GM21723 (cell line): ENCODE data around the gene TNIP1.

Experiments
- ATAC-seq: cut with Tn5 transposase; IDR thresholded peaks from one replicate; pipeline ENCODE4 v1.9.1; 2021; ENCODE audit warnings: mild to moderate bottlenecking, moderate library complexity; ENCODE audit not compliant: unreplicated experiment

Gene TNIP1

DNA sequence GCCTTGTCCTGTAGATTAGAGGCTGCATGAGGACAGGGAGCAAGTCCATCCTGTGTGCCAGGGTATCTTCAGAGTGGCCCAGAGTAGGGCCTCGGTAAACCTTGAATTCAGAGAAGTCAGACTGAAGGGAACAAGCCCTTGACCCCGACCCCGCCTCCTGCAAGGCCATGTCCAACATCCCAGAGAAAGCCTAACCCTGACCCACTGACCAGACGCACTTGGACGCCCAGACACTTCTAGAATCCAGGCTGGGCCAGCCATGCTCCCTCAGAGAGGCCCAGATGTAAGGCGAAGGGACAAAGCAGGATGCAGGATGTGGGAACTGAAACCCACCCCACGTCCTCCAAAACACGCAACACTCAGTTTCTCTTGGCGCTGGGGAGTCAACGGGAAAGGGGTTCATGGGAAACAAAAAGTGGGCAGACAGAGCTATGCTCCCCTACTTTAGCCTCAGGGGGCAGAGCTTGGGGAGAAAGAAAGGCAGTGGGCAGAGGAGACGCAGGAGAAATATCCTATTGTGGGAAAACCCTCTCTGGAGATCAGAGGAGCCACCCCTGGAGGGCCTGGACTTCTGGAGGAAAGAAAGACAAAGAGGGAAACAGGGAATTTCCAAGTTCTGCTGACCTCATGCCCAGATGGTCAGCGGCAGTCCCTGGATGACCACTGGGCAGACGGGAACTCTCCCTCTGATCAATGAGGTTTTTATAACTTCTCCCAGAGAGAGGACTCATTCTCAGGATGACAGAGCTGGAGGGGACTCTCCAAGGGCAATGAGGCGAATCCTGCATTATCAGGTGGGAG lies 13.0 kb downstream of the TNIP1 start:
- peak; percentile 13 for ATAC-seq

DNA sequence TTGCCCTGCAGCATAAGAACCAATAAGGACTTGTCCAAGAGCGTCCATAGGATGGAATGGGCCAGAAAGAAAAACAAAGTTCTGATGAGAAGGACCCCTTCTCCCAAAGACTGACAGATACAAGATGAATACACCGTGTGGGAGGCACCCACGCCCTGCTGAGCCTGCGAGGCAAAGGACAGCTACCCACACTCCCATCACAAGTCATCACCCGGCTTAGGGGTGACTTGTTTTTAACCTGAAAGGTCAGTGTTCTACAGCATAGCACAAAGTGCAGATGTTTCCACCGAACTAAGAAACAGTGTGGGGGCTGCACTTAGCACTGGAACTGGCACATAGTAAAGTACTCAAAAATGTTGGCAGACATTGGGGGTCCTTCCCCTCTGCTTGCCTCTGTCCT lies 13.9 kb downstream of the TNIP1 start:
- no peak for ATAC-seq

DNA sequence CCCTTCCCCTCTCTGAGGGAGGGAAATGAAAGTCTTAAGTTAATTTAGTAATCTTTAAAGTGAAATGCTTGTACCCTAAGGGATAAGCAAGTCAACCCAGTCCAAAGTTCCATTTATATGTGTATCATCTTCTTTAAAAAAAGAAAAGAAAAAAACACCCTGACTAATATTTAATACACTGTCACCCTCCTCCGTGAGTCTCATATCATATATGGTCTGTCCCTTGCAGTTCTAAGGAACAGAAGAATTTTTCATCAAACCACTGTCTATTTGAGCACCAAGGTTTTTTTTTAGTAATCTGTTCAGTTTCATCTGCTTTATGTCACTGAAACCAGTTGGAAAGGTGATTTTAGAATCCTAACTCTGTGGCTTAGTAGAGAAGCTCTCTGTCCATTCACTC lies 15.2 kb downstream of the TNIP1 start:
- ATAC-seq: no peak

DNA sequence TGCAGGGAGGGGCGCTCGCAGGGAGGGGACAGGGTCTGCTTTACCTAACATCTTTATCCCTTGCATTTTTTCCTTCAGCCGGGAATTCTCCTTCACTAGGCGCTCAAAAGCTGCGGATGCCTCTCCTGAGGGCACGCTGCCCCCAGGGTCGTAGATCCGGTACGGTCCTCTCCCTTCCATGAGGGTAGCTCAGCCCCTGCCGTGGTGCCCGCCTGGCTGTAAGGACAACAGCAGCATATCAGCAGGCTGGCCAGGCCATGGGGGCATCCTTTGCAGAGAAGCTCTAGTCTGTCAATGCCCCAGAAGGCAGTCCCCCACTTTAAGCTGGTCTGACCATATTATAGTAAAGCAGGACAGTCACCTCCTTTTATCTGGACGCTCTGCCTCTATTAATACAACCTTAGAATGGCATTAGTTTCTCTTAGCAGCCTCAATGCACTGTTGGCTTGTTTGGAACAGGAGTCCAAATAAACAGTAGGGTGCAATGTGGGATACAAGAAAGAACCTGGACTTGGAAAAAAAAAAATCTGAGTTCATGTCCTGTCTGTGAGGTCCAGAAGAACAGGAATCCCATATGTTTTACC lies 15.8 kb downstream of the TNIP1 start:
- ATAC-seq: no peak

DNA sequence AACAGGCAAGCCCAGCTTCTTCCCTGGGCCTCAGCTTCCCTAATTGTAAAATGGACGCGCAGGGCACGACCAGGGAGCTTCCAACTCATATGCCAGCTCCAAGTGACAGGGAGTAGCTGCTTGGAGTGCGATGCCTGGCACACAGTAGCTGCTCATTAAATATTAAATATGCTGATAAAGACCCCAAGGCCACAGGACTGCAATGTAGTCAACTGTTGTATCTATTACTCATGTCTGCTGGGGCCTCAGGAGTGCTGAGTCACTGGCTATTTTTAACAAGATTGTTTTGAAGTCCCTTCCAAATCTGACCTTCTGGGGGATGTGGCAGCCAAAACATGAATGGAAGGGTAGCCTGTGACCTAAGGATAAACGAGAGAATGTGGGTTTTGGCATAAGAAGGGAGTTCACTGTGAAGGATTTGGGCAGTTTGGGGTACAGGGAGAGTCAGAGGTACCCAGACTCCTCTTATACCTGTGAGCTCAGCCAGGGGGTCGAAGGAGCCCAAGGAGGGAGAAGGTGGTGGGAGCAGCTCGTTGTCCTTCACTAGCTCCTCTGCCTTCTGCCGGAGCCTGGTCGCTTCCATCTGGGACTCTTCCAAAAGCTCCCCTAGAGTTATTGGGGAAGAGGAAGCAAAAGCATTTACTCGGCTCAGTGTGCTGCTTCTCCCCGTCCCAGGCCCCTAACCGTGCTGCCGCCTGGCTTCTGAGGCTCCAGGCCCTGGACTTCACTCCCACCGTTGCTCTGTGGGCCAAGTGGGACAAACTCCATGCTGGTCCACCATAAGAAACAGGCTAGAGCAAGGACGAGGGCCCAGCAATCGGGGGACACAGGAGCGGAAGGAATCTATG lies 17.5 kb downstream of the TNIP1 start:
- ATAC-seq: no peak

DNA sequence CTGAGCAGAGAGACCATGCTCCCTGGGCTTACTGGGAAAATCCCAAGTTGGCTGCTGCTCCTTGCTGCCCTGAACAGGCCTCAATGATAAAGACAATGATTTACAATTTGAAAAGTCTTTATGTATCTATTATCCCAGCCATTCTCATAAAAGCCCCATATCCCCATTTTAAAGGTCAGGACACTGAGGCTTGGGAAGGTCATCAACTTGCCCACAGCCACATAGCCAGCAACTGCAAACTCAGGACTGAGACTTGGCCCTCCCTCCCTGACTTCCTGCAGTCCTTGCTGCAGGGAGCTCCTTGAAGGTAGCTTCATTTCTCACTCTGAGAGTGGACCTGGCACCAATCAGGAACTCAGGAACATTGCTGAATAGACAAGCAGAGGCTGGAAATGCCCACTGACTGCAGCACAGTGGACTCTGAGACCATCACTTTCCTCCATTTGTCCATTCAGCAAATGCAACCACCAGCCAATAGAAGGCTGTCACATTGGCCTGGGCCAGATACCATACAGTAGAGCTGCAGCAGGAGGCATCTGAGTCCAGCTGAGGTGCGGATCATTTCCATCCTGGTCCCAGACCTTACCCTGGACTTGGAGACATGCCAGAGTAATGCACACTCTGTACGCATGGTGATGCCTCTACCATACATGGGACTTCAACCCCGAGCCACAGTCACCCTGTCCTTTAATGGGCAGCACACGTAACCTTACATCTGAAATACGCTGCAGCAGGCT lies 18.3 kb downstream of the TNIP1 start:
- ATAC-seq: no peak

DNA sequence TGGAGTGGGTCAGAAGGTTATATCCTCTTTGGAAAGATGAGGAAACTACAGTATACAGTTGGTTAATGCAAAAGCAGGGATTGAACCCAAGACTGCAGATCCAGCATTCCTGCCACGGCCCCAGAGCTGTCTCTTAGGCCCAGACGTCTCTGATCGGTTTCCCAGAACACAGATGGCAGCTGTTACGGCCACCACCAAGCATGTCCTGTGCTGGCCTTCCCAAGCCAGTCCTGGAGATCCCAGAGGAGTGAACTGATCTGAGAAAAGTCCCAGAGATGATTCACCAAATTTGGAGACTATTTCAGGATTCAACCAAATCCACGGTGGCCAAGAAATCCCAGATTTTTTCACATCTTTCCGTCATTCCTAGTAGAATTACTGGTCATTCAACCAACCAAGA lies 20.1 kb downstream of the TNIP1 start:
- ATAC-seq: no peak

DNA sequence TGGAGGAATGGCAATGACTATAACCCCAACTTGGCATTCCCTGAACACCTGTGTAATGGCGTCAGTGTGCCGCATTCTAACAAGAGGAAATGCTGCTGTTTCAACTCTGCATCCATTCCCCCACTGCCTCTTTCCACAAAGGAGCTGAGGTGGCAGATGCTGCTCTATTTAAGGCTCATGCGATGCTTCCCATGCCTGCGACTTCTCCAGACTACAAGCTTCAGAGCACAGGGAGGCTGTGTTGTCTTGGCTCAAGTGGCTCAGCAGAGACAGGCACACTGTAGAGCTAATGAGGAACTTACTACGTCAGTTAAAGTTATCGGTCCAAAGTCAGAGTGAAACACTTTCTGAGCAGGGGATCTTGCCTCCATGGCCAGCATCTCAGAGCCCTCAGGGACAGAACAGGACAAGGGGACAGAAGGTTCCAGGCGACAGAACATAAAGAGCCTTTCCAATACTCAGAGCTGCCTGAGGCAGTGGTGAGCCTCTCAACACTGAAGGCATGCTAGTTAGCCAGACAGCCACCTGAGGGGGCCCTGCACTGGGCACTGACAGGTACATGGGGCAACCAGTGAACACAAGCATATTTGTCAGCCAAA lies 21.8 kb downstream of the TNIP1 start:
- ATAC-seq: no peak

DNA sequence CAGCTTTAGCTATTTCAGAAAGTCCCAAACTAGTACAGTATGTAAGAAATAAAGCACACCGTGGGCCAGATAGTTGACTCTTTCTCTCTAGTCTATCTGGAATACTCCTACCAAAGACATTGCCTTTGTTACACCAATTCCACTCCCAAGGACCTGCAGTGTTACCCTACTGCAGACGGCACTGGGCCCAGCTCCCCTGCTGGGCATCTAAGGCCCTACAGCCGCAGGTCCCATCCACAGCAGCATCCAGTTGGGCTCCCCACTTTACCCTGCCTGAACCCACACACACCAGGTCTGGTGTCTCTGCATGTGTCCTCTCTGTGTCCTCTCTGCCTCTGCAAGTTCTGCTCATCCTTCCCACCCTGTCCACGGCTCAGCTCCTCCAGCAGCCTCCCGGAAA lies 22.5 kb downstream of the TNIP1 start:
- no peak for ATAC-seq

DNA sequence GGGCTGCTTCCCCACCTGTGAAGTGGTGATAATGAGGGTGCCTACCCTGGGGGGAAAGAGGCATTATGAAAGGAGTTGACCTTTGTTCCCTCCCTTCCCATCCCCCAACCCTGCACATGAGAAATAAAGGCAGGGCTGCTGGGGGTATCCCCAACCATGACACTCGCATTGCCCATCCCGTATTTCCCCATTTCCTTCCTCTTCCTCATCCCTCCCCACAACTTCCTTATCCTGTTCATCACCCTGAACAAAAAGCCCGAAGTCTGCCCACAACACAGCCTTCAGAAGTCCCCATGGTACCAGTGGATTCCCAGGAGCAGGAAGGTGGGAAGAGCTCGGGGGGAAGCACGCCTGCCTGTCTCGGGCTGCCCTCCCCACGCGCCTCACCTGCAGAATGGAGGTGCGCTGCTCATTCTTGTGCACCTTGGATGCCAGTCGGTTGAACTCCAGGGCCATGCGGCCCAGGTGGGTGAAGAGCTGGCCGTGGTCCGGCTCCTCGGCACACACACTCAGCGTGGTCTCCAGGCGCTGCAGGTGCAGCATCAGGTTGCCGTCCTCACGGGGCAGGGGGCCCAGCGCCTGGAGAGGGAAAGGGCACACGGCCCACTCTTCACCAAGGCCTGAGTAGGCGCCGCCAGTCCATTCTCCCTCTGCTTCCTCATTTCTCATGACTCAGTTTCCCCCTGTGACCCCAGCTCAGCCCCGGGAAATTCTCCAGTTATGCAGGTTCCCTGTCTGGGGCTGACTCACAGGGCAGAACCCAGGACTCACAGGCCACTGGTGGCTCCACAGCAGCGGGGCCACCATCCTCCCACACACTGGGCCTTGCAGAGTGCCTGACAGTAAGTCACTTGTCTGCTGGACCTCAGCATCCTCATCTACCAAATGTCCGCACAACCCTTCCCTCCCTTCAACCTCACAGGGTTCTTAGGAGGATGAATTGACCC lies 24.2 kb downstream of the TNIP1 start:
- ATAC-seq: no peak

DNA sequence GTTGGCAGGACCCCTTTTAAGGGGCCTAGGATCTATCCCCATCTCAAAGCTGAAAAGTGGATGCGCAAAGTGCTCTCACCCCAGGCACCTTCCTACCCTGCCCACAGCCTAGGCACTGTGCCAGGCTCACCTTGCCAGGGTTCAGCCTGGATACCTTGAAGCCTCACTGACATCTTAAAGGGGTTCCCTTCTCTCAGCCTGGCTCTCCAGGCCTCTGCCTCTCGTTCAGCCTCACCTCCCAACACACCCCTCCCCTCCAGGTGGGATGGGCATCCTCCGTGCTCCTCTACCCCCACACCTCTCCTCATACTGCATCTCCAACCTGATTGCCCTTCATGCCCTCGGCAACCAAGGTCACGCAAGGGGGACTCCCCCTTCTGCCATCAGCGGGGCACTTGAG lies 25.5 kb downstream of the TNIP1 start:
- no peak for ATAC-seq

DNA sequence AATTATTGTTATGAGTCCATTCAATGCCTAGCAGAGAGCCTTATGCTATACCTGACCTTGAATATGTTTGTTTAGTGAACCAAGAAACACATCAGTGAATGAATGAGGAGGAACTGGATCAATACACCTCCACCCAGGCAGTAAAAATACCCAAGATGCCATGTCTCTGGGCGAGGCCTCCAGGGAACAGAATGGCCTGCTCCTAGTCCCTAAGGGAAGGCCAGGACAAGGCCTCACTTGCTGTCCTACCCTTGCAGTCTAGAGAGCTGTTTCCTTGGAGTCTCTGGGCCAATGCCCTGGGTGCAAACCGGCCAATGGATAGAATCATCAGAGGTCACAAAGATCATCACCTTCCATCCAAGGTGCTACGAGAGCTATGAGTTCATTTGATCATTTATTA lies 26.1 kb downstream of the TNIP1 start:
- no peak for ATAC-seq

DNA sequence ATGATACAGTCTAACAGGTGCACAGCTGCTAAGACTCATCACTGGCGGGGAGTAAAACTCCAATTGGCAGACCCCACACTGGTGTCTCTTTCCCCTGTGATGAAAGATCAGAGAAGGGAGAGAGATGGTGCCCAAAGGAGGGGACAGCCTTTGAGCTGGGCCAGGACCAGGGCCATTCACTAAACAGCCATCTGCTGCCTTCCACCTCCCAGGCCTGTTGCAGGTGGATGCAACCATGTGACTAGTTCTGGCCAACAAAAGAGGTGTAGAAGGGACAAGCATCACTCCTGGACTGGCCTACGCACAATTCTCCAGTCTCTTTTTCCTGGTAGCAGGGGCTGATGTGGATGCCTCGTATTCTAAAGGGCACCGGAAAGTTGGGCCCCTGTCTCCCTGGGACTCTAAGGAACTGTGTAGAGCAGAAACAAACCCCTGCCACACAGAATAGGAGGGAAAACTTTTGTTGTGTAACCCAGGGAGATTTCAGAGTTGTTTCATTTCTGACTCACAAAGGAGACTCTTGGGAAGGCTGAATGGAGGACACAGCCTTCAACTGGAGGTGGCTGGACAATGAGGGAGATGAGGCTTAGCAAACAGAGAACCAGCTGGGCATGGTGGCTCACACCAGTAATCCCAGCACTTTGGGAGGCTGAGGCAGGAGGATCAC lies 26.9 kb downstream of the TNIP1 start:
- ATAC-seq: no peak

DNA sequence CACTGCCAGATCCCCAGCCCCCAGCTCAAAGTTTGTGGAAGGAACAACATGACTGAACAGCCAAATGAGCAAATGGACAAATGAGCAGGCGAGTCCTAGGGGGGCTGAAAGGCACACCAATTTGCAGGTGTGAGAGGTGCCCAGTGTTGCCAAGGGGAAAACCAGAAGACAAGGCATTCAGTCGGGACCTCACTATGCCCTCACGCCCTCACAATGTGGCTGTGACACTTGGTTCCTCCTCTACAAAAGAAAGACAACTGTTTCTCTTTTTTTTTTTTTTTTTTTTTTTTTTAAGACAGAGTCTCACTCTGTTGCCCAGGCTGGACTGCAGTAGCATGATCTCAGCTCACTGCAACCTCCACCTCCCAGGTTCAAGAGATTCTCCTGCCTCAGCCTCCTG lies 28.0 kb downstream of the TNIP1 start:
- ATAC-seq: no peak

DNA sequence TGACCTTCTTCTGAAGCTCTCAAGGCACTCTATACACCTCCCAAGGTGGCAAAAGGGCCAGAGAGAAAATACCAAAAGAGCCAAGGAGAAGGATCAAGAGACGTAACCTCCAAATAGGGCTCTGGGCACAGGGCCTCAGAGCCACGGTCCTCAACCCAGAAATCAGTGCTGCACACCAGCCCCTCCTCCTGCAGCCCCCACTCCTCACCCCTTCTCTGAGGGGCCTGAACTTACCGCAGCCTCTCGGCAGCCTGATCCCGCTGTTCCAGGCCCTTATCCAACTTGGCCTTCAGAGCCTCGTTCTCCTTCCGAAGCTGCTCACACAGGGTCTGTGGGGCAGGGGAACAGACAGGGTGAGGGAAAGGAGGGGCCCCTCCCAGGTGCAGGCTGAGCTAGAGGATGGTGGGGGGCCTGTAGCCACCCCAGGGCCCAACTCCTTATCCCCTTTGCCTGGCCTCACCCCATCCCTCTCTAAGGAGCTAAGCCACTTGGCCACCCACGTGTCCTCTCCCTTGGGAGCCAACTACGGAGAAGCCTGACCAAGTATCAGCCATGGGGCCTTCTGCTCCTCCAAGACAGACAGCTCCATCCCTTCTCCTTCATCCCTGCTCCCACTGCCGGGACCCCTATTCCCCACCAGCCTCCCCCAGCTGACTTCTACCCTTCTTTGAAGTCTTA lies 28.8 kb downstream of the TNIP1 start:
- peak; percentile 20 for ATAC-seq

DNA sequence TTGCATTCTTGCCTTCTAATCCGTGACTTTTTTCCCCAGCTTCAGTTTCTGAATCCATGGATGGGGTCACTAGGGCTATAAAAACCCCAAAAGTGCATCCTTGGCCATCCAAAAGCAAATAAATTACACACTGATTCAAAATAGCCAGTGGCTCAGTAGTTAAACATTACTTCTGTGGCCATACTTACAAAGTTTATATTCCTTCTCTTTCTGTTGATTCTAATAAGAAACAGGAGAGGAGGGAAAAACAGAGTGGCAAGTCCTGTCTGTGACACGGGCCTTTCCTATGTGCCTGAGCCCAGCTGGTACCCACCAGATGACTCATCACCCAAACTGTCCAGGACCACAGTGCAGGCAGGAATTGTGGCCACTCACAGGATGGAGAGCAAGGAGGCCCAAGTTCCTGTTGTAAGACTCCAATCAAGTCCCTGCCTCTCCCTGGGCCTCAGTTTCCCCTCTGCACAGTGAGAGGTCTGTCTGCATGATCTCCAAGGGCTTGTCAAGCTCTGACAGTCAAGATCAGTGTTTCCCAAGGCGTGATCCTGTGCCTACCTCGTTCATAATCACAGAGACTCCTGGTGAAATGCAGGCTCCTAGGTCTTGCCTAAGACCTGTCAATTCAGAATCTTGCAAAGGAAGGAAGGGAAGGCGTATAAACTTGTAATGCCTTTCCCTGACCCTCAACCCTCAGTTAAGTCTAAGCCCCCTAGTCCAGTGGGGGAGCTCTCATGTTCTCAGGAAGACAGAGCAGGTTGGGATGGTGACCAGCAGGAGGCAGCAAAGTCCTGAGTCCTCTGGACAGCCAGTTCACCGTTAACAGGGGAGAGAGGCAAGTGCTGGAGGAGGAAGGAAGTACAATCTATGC lies 29.5 kb downstream of the TNIP1 start:
- ATAC-seq: peak; percentile 71

DNA sequence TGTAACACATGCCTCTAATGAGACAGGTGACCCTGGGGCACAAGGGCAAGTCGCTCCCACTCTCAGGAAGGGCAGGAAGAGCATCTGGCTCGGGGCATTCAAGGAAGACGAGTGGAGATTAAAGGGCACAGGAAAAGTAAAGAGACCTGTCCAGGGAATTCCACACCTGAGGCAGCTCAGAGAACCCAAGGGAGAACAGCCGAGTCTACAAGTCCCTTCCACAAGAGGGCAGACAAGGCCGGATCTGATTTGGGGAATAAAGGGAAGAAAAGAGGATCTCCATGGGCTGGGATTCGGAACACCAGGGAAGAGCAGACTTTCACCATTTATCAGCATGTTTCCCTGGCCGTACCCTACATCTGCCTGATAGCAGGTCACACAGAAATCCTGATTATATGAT lies 32.3 kb downstream of the TNIP1 start:
- ATAC-seq: no peak
